ENCODE measurements around the gene C4orf33.
A peak's percentile ranks its signal among the peaks of the same experiment; 100 is the strongest.
"Not testable (repeated sequence)": the region's sequence is repeated elsewhere in the genome, so short reads cannot be mapped to it uniquely, and the experiment has no call there.

C4orf33 gene, protein sequence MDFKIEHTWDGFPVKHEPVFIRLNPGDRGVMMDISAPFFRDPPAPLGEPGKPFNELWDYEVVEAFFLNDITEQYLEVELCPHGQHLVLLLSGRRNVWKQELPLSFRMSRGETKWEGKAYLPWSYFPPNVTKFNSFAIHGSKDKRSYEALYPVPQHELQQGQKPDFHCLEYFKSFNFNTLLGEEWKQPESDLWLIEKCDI

GRCh38 chr4:129095811-129096454 is at the start of gene C4orf33:
C4orf33 (plus strand) TSS chr4:129096152; CDS start chr4:129102611, 6,459 bp downstream.
- peak; percentile 76 for FAIRE-seq

DNA sequence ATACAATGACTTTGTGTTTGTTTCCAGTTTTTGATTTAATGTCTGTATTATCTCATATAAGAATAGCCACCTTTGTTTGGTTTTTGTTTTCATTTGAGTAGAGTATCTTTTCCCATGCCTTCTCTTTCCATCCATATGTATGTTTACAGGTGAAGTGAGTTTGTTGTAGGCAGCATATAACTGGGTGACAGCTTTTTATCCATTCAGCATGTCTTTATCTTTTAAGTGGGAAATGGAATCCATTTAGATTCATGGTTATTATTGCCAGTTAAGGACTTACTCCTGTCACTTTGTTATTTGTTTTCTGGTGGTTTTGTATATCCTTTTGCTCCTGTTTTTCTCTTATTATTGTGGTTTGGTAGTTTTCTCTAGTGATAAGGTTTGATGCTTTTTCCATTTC is 36.9 kb upstream of the C4orf33 start:
- FAIRE-seq = no peak

DNA sequence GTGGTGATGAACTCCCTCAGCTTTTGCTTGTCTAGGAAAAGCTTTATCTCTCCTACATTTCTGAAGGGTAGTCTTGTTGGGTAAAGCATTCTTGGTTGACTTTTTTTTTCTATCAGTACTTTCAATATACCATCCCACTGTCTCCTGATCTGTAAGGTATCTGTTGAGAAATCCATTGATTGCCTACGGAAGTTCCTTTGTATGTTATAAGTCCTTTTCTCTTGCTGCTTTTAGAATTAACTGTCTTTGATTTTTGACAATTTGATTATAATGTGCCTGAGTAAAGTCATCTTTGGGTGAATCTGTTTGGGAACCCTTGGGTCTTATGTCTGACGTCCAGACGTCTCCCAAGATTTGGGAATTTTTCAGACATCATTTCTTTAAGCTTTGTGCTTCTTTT is 33.4 kb upstream of the C4orf33 start:
- FAIRE-seq = no peak

DNA sequence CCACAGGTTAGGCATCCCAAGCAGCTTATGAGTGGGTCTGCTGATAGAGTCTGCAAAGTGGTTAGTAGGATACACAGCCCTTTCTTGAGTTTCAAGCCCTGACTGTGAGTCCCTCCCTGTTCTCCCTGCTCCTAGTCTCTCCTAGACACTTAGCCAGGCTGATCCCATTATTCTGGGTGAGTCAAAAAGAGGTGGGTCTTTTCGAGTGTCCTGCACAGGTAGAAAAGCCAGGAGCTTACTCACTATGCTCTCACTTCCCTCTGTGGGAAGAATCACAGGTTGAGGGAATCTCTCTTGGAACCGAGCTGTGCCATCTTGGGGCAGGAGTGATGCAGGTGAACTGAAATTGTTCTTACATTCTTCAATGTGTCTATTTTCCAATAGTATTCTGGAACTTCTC is 32.3 kb upstream of the C4orf33 start:
- FAIRE-seq = no peak

DNA sequence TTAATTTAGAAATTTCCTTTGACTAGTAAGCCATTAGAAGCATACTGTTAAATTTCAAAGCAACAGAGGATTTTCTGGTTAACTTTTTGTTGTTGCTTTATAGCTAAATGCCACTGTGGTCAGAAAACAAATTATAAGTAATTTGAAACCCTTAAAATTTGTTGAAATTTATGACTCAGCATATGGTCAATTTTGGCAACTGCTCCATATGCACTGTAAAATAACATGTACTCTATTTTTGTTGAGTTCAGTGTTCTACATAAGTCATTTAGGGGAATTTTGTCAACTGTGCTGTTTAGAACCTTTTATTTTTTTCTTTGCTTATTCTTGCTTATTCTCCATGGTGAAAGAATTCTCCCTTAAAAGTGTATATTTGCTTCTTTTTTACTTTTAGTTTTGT is 31.2 kb upstream of the C4orf33 start:
- no peak for FAIRE-seq

- not testable (repeated sequence) for FAIRE-seq
Measured at GRCh38 chr4:129069537-129069936, 26.4 kb upstream of the C4orf33 start.

DNA sequence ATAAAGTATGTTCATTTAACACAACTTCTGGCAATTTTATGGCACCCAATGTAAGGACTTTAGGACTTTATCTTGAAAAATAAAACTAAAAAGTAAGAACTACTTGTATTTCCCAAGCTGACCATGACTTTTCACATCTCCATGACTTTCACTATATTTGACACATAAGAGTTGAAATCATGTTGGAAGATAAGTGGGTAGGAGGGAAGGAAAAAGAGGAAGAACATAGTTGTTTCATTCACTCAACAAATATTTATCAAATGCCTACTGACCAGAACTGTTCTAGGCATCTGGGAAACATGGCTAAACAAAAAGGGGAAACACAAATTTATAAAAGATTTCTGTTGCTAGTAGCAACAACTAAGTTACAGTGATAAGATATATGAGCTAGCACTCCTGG is 18.6 kb upstream of the C4orf33 start:
- no peak for FAIRE-seq

GRCh38 chr4:129080129-129080528 is 15.8 kb upstream of the C4orf33 start:
- FAIRE-seq = no peak

DNA sequence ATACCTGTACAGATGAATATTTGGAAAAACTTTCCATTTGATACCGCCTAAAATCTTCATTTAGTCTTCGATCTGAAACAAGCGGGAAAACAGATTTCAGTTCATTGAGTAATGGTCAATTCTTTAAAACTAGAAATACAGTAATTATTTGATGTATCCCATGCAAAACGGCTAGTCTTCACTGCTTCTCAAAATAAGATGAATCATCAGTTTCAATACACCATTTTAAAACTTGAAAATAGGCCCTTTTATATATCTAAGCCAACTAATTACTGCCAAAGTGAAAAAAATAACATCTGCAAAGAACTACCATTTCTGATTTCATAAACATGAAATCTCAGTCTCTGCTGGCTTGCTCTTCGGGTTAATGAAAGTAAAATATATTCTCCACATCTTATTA is 13.7 kb upstream of the C4orf33 start:
- no peak for FAIRE-seq

GRCh38 chr4:129085472-129085871 is 10.5 kb upstream of the C4orf33 start:
- no peak for FAIRE-seq

- no peak for FAIRE-seq
Measured at GRCh38 chr4:129087516-129087915, 8.4 kb upstream of the C4orf33 start.

GRCh38 chr4:129092631-129093190 is 3.2 kb upstream of the C4orf33 start:
- FAIRE-seq = no peak

GRCh38 chr4:129093191-129093920 is 2.6 kb upstream of the C4orf33 start, which contains the start of gene SCLT1:
SCLT1 (minus strand) TSS chr4:129093539; CDS start chr4:129093103, 436 bp downstream.
- FAIRE-seq = peak; percentile 69

- no peak for FAIRE-seq
Measured at GRCh38 chr4:129094347-129094746, 1.6 kb upstream of the C4orf33 start.

- no peak for FAIRE-seq
Measured at GRCh38 chr4:129098531-129099001, 2.6 kb downstream of the C4orf33 start.

DNA sequence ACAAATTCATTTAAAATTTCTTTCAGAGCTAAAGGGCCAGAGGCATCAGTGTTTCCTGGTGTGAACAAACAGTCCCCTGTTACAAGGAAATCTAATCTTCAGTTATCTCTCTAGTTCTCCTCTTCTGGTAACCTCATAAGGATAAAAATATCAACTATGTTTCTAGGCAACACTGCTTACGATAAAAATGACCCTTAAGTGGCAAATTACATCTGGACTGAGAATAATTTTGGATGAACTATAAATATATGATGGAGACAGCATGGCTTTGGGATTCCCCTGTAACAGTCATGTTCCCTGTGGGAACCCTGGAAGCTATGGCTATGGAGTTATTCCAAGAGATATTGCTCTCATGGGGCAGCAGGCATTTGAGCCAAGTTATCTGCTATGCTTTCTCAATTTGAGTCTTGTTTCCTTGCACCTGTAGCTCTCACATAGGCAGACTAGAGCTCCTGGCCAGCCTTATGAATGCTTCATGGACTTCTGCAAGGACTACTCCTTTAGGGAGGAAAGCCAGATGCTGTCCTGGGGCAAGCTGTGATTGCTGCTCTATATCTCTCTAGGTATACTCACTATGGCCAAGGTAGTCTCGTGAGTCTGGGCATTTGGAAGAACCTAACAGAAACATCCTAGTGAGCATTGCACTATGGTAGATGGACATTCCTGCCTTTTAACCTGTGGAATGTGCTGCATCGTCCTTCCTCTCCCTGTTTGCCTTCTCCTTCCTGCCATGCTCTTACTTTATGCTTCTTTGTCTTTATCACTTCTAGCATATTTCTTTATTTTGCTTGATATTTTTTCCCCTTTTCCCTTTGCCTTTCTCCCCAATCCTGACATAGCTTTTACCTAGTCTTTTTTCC is 14.2 kb downstream of the C4orf33 start:
- FAIRE-seq = no peak

- no peak for FAIRE-seq
Measured at GRCh38 chr4:129110931-129111330, 15.0 kb downstream of the C4orf33 start.

- FAIRE-seq = no peak
Measured at GRCh38 chr4:129111919-129112318, 16.0 kb downstream of the C4orf33 start.

- no peak for FAIRE-seq
Measured at GRCh38 chr4:129113434-129113833, 17.5 kb downstream of the C4orf33 start.

- no peak for FAIRE-seq
Measured at GRCh38 chr4:129113919-129114318, 18.0 kb downstream of the C4orf33 start.

DNA sequence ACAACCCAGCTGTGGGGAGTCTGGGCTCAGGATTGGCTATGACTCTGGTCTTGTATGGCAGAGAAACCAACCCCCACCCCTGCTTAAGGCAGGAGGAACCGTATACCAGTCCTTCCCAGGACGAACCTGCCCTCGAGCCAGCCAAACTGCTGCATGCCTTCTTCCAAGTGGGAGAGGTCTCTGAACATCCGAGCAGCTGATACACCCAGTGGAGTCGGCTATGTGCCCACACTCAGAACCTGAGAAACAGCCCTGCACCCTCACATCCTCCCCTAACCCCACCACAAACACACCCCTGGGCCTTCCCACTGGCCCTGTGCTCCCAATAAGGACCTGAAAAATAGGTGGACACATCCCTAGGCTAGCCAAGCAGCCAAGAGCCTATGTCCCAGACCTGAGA is 21.8 kb downstream of the C4orf33 start:
- no peak for FAIRE-seq

GRCh38 chr4:129126614-129127013 is 30.7 kb downstream of the C4orf33 start:
- FAIRE-seq = not testable (repeated sequence)

GRCh38 chr4:129129143-129129542 is 33.2 kb downstream of the C4orf33 start:
- FAIRE-seq = no peak

Data from islet of Langerhans (tissue), 1 donor.